Eye (tissue), 1 donor: ENCODE results near the gene PANK4.

Source experiments
- DNase-seq: peaks from one replicate; pipeline ENCODE4 v3.0.0-alpha.2; 2015

PANK4 gene

GRCh38 chr1:2494323-2494693 is 32.1 kb downstream of the PANK4 start:
- no peak for DNase-seq

- no peak for DNase-seq
These were observed 32.6 kb downstream of the PANK4 start for GRCh38 chr1:2493691-2494322.

DNA sequence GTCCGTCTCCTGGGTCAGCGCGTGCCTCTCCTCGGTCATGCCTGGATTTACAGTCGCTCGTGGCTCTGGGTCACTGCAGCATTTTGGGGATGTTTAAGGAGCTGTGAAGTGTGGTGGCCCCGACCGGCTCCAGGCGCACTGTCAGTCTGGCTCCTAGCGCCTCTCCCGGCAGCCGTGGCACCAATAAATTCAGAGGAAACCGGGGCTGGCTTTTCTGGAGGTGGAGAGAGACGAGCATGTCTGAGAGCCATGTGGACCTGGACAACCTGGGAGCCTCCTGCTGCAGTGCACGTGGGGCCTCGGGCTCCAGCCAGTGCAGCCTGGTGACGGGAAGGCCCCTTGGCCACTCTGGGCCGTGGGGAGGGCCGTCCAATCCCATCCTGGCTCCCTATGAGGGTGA is 33.2 kb downstream of the PANK4 start:
- no peak for DNase-seq

- no peak for DNase-seq
These were observed 34.3 kb downstream of the PANK4 start for GRCh38 chr1:2492091-2492490.

DNA sequence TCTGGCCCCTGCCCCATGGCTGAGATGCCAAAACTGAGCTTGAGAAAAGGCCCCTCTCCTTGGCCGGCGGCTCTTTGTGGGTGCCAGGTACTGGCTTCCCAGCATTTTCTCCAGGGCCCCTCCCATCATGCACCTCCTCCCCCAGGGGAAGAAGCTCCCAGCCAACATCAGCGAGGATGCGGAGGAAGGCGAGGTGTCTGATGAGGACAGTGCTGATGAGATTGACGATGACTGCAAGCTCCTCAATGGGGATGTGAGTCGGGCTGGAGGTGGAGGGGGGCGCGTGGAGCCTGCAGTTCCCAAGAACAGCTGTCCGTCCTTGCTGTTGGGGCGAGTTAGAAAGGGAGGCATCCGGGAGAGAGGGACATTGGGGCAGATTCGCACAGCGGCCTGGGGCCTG is 36.8 kb downstream of the PANK4 start:
- no peak for DNase-seq

- DNase-seq, result no peak
These were observed 37.7 kb downstream of the PANK4 start for GRCh38 chr1:2488688-2489087.

- DNase-seq, result no peak
These were observed 39.8 kb downstream of the PANK4 start for GRCh38 chr1:2486558-2486957.

- no peak for DNase-seq
These were observed 40.4 kb downstream of the PANK4 start for GRCh38 chr1:2486041-2486440.

- no peak for DNase-seq
These were observed 42.4 kb downstream of the PANK4 start for GRCh38 chr1:2483970-2484369.

GRCh38 chr1:2483026-2483425 is 43.4 kb downstream of the PANK4 start:
- DNase-seq, result no peak

DNA sequence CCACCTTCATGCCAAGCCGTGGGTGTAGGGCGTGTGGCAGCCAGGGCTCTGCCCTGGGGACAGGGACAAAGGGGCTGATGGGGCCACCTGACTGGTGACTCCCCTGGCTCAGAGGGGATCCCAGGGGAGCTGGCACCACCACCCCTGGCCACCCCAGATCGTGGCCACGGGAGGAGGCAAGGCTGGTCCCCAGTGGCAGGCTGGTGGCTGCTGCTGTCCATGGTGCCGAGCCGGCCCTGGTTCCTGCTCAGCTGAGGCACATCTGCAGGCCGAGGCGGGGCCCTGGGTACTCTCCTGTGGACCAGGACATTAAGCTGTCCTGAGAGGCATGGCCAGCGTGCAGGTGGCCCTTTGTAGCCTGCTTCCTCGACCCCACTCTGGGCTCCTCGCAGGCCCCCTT is 43.8 kb downstream of the PANK4 start:
- DNase-seq, result no peak

GRCh38 chr1:2481885-2482284 is 44.5 kb downstream of the PANK4 start:
- no peak for DNase-seq

- peak; percentile 28 for DNase-seq
These were observed 45.4 kb downstream of the PANK4 start for GRCh38 chr1:2480986-2481364.

- DNase-seq, result no peak
These were observed 46.0 kb downstream of the PANK4 start for GRCh38 chr1:2480236-2480985.

DNA sequence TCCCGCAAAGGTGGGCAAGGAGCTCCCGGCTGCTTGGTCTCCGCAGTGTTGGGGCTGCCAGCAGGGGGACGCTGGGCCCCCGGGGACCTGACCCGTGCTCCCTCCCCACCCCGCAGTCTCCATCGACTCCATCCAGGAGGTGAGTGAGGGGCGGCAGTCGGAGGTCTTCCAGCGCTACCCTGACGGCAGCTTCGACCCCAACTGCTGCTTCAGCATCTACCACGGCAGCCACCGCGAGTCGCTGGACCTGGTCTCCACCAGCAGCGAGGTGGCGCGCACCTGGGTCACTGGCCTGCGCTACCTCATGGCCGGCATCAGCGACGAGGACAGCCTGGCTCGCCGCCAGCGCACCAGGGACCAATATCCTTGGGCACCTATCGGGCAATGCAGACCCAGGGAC is 46.8 kb downstream of the PANK4 start:
- no peak for DNase-seq

DNA sequence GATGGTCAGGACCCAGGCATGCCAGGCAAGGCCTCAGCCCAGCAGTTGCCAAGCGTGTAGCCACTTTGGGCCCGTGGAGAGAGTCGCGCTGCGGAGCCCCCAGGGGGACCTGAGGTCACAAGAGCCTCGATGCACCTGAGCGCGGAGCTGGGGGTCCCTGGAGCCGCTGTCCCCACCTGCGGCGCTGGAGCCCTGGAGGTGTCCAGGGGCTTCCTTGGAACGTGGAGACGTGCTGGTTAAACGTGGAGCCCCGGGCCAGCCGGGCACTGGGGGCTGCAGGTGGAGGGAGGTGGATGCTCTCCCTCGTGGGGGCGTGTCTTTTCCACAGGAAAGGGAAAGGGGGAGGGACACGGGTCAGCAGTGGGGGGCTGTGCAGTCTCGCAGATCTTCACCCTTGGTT is 47.2 kb downstream of the PANK4 start:
- no peak for DNase-seq

- no peak for DNase-seq
These were observed 48.5 kb downstream of the PANK4 start for GRCh38 chr1:2477791-2478499.

DNA sequence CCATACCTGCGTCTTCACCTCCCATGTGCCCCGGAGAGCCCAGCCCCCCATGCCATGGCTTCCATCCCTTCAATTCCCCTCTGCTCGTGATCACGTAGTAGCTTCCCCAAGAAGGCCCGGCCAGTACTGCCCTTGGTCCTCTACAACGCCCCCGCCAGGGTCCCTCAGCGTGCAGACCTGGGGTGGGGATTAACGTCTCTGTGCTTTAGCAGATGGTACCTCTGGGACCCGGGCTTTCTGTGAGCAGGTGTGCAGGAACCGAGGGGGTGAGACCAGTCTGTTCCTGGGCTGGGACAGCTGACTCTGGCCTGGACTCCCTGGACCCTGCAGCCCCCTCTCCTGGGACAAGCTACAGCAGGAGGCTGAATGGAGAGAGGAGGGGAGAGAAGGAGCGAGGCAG is 49.1 kb downstream of the PANK4 start:
- DNase-seq, result peak; percentile 15

GRCh38 chr1:2476061-2476999 is 50.1 kb downstream of the PANK4 start, which contains the start of gene PLCH2:
Gene PLCH2 (plus strand): TSS chr1:2476289. CDS start chr1:2476589, 300 bp downstream.
- peak; percentile 48 for DNase-seq

DNA sequence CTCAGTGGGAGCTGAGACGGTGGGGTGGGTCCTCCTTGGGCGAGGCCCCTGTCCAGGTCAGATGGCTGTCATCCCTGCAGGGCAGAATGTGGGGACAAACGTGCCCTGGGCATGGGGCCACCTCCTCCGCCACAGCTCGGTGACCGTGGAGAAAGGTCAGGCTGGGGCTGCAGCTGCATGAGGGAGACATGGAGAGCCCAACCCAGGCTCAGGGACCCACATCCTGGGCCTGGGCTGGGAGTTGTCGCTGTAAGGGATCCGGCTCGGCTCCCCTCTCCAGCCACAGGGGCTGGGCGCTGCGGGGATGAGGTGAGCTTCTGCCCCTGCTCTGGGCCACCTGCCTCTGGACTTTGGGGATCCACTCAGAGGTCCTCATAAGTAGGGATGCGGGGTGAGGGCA is 50.8 kb downstream of the PANK4 start:
- no peak for DNase-seq

DNA sequence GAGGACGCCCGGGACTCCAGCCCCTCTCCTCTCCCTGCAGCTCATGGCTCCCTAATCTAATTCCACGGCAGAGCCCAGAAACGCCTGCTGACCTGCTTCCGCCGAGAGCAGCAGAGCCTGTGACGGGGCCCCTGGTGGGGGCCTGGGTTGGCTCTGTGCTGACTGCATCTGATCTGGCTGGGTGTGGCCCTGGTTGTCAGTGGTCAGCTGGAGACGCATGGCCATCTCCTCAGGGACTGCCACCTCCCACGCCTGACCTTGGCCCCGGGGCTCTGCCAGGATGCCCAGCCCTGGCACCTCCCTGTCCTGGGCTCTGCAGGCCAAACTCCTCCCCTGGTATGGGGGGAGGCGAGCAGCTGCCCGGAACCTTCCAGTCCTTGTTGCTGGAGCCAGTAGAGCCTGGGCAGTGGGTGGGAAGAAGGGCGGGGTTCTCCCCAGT is 51.4 kb downstream of the PANK4 start:
- DNase-seq, result peak; percentile 9

DNA sequence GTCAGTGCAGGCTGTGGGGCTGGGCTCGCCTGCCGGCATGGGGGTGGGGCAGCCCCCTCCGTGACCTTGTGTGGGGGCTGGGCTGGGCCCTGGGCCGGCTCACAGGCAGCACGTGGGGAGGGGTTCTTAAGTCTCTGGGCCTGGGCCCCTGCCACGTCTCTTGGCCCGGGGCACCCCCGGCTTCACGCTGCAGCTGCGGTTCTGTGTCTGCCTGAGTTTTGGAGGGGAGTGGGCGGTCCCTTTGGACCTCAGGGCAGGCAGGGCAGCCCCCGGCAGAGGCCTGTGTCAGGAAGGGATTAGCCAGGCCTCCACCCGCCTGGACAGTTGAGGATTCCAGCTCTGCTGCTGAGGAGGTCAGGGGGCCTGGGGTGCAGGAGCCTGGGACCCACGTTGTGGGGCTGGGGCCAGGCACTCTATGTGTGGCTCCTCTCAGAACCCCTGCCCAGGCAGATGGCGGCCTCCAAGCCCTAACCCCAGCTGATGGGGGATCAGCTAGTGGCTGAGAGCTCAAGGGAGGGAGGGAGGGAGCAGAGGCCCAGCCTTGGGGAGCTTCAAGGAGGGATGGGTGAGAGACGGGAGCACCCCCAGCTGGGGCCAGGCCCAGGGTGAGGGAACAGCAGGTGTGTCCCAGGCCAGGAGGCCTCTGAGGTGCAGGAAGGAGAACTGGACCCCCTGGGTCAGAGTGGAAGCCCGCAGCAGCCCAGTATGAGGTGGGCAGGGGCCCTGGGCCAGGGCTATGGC is 52.1 kb downstream of the PANK4 start:
- DNase-seq, result peak; percentile 40
